ENCODE data around the gene RMDN2. TPM values are rescaled to one million over a fixed set of nuclear protein-coding genes. Genes with fewer than 3 reads are reported as not detected.

The RMDN2 gene
- total RNA-seq, 1 experiment from 2014 or later, result 3.2 TPM

DNA sequence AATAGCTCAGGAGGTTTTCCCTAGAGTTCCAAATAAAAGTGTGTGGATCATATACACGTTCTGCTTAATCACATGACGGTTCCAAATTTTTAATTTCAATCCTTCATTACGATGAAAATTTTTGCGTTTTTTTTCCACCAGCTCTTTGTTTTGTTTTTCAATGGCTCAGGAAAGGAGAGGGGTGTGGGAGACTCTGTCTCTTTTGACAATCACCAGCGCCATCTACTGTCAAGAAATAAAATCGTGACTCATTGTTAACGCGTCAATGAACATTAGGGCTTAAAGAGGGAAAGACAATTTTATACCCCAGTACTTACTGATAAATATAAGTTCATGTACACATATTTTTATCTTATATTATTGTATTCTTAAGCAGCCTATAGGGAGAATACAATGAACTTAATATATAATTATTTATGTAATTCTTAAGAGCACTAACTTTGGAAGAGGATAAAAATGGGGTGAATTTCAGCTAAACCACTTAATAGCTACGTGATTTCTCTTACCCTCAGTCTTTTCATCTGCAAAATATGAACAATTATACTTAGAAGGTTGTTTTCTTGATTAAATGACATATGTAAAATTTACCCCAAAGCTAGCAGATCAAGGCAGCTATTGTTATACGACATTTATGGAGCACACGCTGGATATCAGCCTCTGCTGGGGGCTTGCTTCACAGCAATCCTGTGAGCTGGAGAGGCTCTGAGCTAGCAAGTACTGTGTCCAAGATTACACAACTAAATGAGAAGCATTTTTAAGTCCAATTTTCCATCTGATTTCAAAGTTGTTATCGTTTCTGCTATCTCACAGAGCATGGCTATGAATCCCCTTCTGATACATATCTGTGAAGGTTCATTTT is 47.4 kb upstream of the RMDN2 start:
- intact Hi-C loops (cut with micrococcal nuclease), result loop anchor here (1.0 to 2.0 kb wide), 6 partner anchors 45 to 709 kb away; partner anchors contain the start of gene CDC42EP3
- peaks cover 12% of the 10 kb centered on the region for H3K27me3 Mint-ChIP-seq (ENCODE audit: insufficient read depth, unreplicated experiment)
- no TSS peak for BruUV-seq (replicated peaks)
- CTCF ChIA-PET, result interaction anchor here (0.5 to 10.5 kb wide), 73 partner anchors 8 to 1474 kb away, joined by 3 to 172 read pairs (median 4); partner anchors contain the start of gene CDC42EP3
- H3K4me3 Mint-ChIP-seq (ENCODE audit: unreplicated experiment), result no peak overlapping the region
- POLR2A ChIA-PET, result interaction anchor here (0.6 to 2.0 kb wide), 9 partner anchors 14 to 873 kb away, joined by 3 to 12 read pairs (median 3); no protein-coding TSS in a partner anchor
- peak; percentile 78 for DNase-seq (ENCODE audit: unreplicated experiment)
- no peak overlapping the region for H3K27ac Mint-ChIP-seq (ENCODE audit: low read depth, unreplicated experiment)
- H3K36me3 Mint-ChIP-seq (ENCODE audit: insufficient read depth, unreplicated experiment), result peaks cover 6% of the 10 kb centered on the region
- peaks cover 4% of the 10 kb centered on the region for H3K4me1 Mint-ChIP-seq (ENCODE audit: insufficient read depth, unreplicated experiment)
- TF ChIP-seq, protein P1, sequence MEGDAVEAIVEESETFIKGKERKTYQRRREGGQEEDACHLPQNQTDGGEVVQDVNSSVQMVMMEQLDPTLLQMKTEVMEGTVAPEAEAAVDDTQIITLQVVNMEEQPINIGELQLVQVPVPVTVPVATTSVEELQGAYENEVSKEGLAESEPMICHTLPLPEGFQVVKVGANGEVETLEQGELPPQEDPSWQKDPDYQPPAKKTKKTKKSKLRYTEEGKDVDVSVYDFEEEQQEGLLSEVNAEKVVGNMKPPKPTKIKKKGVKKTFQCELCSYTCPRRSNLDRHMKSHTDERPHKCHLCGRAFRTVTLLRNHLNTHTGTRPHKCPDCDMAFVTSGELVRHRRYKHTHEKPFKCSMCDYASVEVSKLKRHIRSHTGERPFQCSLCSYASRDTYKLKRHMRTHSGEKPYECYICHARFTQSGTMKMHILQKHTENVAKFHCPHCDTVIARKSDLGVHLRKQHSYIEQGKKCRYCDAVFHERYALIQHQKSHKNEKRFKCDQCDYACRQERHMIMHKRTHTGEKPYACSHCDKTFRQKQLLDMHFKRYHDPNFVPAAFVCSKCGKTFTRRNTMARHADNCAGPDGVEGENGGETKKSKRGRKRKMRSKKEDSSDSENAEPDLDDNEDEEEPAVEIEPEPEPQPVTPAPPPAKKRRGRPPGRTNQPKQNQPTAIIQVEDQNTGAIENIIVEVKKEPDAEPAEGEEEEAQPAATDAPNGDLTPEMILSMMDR (IDR thresholded peaks at IDR 0.05; ENCODE audit: unreplicated experiment), result peak; percentile 79
- H3K9me3 Mint-ChIP-seq (ENCODE audit: unreplicated experiment), result no peaks in the 10 kb centered on the region

GRCh38 chr2:37878536-37878935 is 46.6 kb upstream of the RMDN2 start:
- no TSS peak for BruUV-seq (replicated peaks)
- Mint-ChIP-seq H3K36me3 (ENCODE audit: insufficient read depth, unreplicated experiment) (peaks cover 6% of the 10 kb centered on the region), H3K4me1 (ENCODE audit: insufficient read depth, unreplicated experiment) (no peaks in the 10 kb centered on the region), H3K4me3 (ENCODE audit: unreplicated experiment) (no peak overlapping the region), H3K9me3 (ENCODE audit: unreplicated experiment) (no peaks in the 10 kb centered on the region), H3K27ac (ENCODE audit: low read depth, unreplicated experiment) (no peak overlapping the region), H3K27me3 (ENCODE audit: insufficient read depth, unreplicated experiment) (peaks cover 12% of the 10 kb centered on the region)
- no peak for DNase-seq (ENCODE audit: unreplicated experiment)
- POLR2A ChIA-PET, result no interaction called here
- intact Hi-C loops (cut with micrococcal nuclease), result no loop called here
- CTCF ChIA-PET, result interaction anchor here (0.6 to 10.5 kb wide), 24 partner anchors 7 to 689 kb away, joined by 3 to 172 read pairs (median 6); no protein-coding TSS in a partner anchor
- TF ChIP-seq, protein P1 (IDR thresholded peaks at IDR 0.05; ENCODE audit: unreplicated experiment), result no peak

DNA sequence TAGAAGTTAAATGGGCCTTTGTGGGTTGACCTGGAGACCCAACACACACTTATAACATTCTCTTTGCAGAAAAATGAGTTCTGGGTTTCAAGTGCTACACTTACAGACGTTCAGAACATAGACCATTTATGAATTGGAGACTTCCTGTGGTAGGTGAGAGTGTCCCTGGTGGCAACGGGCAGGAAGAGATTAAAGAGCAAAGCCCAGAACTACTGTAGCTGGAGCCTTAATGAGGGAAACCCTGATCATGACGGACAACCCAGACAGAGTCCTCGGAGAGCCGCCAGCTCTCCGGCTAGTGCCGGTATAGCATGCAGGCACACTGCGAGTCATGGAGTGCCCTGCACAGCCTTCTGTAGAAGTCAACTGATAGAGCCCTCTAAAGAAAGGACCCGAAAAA is 44.5 kb upstream of the RMDN2 start:
- no peaks in the 10 kb centered on the region for H3K9me3 Mint-ChIP-seq (ENCODE audit: unreplicated experiment)
- peaks cover under 1% of the 10 kb centered on the region for H3K27me3 Mint-ChIP-seq (ENCODE audit: insufficient read depth, unreplicated experiment)
- TF ChIP-seq, protein P1 (IDR thresholded peaks at IDR 0.05; ENCODE audit: unreplicated experiment), result no peak
- no peak overlapping the region for H3K27ac Mint-ChIP-seq (ENCODE audit: low read depth, unreplicated experiment)
- intact Hi-C loops (cut with micrococcal nuclease), result no loop called here
- DNase-seq (ENCODE audit: unreplicated experiment), result no peak
- POLR2A ChIA-PET, result interaction anchor here (0.6 to 1.5 kb wide), 3 partner anchors 293 to 597 kb away, joined by 3 to 4 read pairs (median 3); no protein-coding TSS in a partner anchor
- CTCF ChIA-PET, result interaction anchor here (0.6 to 10.5 kb wide), 7 partner anchors 40 to 712 kb away, joined by 3 to 172 read pairs (median 4); no protein-coding TSS in a partner anchor
- H3K36me3 Mint-ChIP-seq (ENCODE audit: insufficient read depth, unreplicated experiment), result peaks cover 6% of the 10 kb centered on the region
- no peaks in the 10 kb centered on the region for H3K4me1 Mint-ChIP-seq (ENCODE audit: insufficient read depth, unreplicated experiment)
- no TSS peak for BruUV-seq (replicated peaks)
- H3K4me3 Mint-ChIP-seq (ENCODE audit: unreplicated experiment), result no peak overlapping the region

- TF ChIP-seq, protein P1 (IDR thresholded peaks at IDR 0.05; ENCODE audit: unreplicated experiment), result no peak
- Mint-ChIP-seq H3K27ac (ENCODE audit: low read depth, unreplicated experiment) (no peak overlapping the region), H3K27me3 (ENCODE audit: insufficient read depth, unreplicated experiment) (peaks cover 9% of the 10 kb centered on the region), H3K9me3 (ENCODE audit: unreplicated experiment) (no peaks in the 10 kb centered on the region), H3K4me3 (ENCODE audit: unreplicated experiment) (no peak overlapping the region), H3K36me3 (ENCODE audit: insufficient read depth, unreplicated experiment) (peaks cover 6% of the 10 kb centered on the region), H3K4me1 (ENCODE audit: insufficient read depth, unreplicated experiment) (no peaks in the 10 kb centered on the region)
- intact Hi-C loops (cut with micrococcal nuclease), result no loop called here
- DNase-seq (ENCODE audit: unreplicated experiment), result peak; percentile 56
- ChIA-PET CTCF (interaction anchor here (0.6 to 10.5 kb wide), 4 partner anchors 468 to 820 kb away, joined by 3 to 172 read pairs (median 3); no protein-coding TSS in a partner anchor), POLR2A (interaction anchor here (0.6 to 1.5 kb wide), 3 partner anchors 294 to 597 kb away, joined by 3 to 4 read pairs (median 3); no protein-coding TSS in a partner anchor)
- BruUV-seq (replicated peaks), result no TSS peak
These were observed 43.7 kb upstream of the RMDN2 start for GRCh38 chr2:37881397-37881796.

All from MCF 10A (cell line).